Nephron (organoid): ENCODE data around the gene MAP3K7.

ENCODE experiments used
- H3K27ac Mint-ChIP-seq, 3 experiments: 2 replicates each; pipeline ENCODE4 v1.8.0; 2020; ENCODE audit warnings: mixed read lengths in 3 of 3, mild to moderate bottlenecking in 2 of 3, moderate library complexity in 1 of 3
- H3K27me3 Mint-ChIP-seq: 2 replicates; pipeline ENCODE4 v1.8.0; 2021; ENCODE audit warnings: low read depth, mild to moderate bottlenecking, moderate library complexity, mixed read lengths
- H3K36me3 Mint-ChIP-seq: 2 replicates; pipeline ENCODE4 v1.8.0; 2020; ENCODE audit warnings: low read depth, mixed read lengths
- H3K4me1 Mint-ChIP-seq: 2 replicates; pipeline ENCODE4 v1.8.0; 2020; ENCODE audit warnings: mixed read lengths
- H3K4me3 Mint-ChIP-seq, 3 experiments: 2 replicates each; pipeline ENCODE4 v1.8.0; 2020; ENCODE audit warnings: mild to moderate bottlenecking in 3 of 3, mixed read lengths in 3 of 3, moderate library complexity in 2 of 3
- H3K9me3 Mint-ChIP-seq: 2 replicates; pipeline ENCODE4 v1.8.0; 2020; ENCODE audit warnings: mixed read lengths
- TF ChIP-seq, protein P1 (sequence below), 3 experiments: fragments of 200-600 bp; sonication (generic); IDR thresholded peaks; one replicate each; pipeline ENCODE4 v1.5.0; 2021; ENCODE audit warnings: antibody characterized with exemption in 3 of 3; ENCODE audit not compliant: unreplicated experiment in 3 of 3

The MAP3K7 gene

DNA sequence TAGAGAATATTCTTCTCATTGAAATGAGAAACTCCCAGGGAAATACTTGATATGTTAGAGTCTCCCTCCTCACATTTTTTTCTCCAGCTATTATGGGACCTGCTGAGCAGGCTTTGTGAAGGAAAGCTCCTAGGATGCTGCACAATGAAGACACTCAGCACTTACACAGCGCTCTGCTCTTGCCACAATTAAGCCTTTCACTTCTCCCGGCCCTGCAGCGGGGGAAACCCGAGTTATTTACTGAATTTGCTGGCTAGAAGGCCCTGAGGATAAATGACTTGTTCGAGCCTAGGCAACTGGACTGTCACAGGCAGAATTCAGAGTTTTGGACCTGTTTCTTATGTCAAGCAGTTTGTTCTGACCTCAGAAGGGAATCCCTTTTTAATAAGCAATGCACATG, 102.0 kb downstream of the MAP3K7 start:
- peaks cover 18% of the 10 kb centered on the region for H3K27me3 Mint-ChIP-seq
- H3K36me3 Mint-ChIP-seq = no peaks in the 10 kb centered on the region
- TF ChIP-seq, protein P1, sequence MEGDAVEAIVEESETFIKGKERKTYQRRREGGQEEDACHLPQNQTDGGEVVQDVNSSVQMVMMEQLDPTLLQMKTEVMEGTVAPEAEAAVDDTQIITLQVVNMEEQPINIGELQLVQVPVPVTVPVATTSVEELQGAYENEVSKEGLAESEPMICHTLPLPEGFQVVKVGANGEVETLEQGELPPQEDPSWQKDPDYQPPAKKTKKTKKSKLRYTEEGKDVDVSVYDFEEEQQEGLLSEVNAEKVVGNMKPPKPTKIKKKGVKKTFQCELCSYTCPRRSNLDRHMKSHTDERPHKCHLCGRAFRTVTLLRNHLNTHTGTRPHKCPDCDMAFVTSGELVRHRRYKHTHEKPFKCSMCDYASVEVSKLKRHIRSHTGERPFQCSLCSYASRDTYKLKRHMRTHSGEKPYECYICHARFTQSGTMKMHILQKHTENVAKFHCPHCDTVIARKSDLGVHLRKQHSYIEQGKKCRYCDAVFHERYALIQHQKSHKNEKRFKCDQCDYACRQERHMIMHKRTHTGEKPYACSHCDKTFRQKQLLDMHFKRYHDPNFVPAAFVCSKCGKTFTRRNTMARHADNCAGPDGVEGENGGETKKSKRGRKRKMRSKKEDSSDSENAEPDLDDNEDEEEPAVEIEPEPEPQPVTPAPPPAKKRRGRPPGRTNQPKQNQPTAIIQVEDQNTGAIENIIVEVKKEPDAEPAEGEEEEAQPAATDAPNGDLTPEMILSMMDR (IDR thresholded peaks at IDR 0.05; ENCODE audit: unreplicated experiment in 3 of 3) = no peak
- no peak overlapping the region for H3K4me3 Mint-ChIP-seq
- no peak overlapping the region for H3K27ac Mint-ChIP-seq
- H3K9me3 Mint-ChIP-seq = peaks cover 10% of the 10 kb centered on the region
- peaks cover under 1% of the 10 kb centered on the region for H3K4me1 Mint-ChIP-seq

- peaks cover under 1% of the 10 kb centered on the region for H3K4me1 Mint-ChIP-seq
- H3K27ac Mint-ChIP-seq = no peak overlapping the region
- no peak overlapping the region for H3K4me3 Mint-ChIP-seq
- peaks cover 10% of the 10 kb centered on the region for H3K9me3 Mint-ChIP-seq
- TF ChIP-seq, protein P1 (IDR thresholded peaks at IDR 0.05; ENCODE audit: unreplicated experiment in 3 of 3) = no peak
- no peaks in the 10 kb centered on the region for H3K36me3 Mint-ChIP-seq
- H3K27me3 Mint-ChIP-seq = peaks cover 21% of the 10 kb centered on the region
Measured at GRCh38 chr6:90484385-90484784, 102.5 kb downstream of the MAP3K7 start.

DNA sequence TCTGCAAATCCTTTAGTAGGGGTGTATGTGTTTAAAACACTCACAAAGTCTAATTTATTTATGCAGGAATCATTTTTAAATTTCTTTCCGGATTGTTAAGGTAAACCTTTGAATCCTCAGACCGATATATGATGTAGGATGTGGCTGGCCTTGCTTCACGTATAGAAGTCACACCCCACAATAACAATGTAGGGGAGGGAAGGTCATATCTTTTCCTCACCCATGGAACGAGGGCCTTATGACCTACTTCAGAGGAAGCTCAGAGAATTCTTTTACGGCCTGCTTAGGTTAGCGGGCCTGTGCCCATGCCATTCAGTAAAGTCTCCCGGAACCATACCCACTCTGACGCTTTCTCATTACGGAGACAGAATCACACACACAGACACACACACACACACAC, 102.9 kb downstream of the MAP3K7 start:
- H3K4me1 Mint-ChIP-seq = peaks cover 4% of the 10 kb centered on the region
- peaks cover 24% of the 10 kb centered on the region for H3K27me3 Mint-ChIP-seq
- peaks cover 10% of the 10 kb centered on the region for H3K9me3 Mint-ChIP-seq
- TF ChIP-seq, protein P1 (IDR thresholded peaks at IDR 0.05; ENCODE audit: unreplicated experiment in 3 of 3) = no peak
- H3K27ac Mint-ChIP-seq = no peak overlapping the region
- no peaks in the 10 kb centered on the region for H3K36me3 Mint-ChIP-seq
- H3K4me3 Mint-ChIP-seq = no peak overlapping the region

DNA sequence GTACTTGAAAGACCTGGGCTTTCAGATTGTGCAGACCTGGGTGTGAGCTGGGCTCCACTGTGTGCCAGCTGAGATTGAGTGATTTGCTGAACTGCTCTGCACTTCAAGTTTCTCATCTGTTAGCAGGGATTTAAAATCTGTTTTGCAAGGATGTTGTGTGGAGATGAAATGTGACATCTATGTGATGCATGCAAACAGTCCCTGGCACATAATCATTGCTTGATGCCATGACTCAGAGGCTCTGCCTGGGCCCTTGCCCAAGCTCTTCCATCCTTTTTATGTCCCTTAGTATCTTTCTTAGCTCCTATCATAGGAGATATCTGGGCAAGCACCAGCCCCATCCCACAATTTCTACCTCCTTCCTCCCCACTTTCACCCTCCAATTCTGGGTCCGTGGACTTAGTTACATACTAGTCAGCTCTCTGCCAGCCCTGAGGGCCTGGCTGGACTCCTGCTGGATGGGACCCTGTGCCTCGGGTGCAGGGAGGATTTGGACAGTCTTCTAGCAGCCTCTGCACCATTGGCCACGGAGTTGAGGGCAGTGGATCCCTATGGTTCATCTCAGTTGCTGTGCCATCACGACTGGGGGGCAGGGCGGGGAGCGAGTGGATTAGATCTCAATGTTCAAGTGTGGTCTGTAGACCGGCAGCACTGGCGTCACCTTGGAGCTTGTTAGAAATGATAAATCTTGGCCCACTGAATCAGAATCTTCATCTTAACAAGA, 103.6 kb downstream of the MAP3K7 start:
- H3K9me3 Mint-ChIP-seq = peaks cover 10% of the 10 kb centered on the region
- H3K4me1 Mint-ChIP-seq = peaks cover 5% of the 10 kb centered on the region
- no peaks in the 10 kb centered on the region for H3K36me3 Mint-ChIP-seq
- H3K27ac Mint-ChIP-seq = no peak overlapping the region
- TF ChIP-seq, protein P1 (IDR thresholded peaks at IDR 0.05; ENCODE audit: unreplicated experiment in 3 of 3) = no peak
- peaks cover 24% of the 10 kb centered on the region for H3K27me3 Mint-ChIP-seq
- H3K4me3 Mint-ChIP-seq = no peak overlapping the region

- Mint-ChIP-seq H3K27ac (no peak overlapping the region), H3K4me1 (peaks cover 5% of the 10 kb centered on the region), H3K36me3 (no peaks in the 10 kb centered on the region), H3K9me3 (peaks cover 2% of the 10 kb centered on the region), H3K27me3 (peaks cover 24% of the 10 kb centered on the region), H3K4me3 (no peak overlapping the region)
- TF ChIP-seq, protein P1 (IDR thresholded peaks at IDR 0.05; ENCODE audit: unreplicated experiment in 3 of 3) = no peak
Measured at GRCh38 chr6:90480666-90481065, 106.2 kb downstream of the MAP3K7 start.

- peaks cover 24% of the 10 kb centered on the region for H3K27me3 Mint-ChIP-seq
- no peak overlapping the region for H3K27ac Mint-ChIP-seq
- peaks cover 5% of the 10 kb centered on the region for H3K4me1 Mint-ChIP-seq
- no peaks in the 10 kb centered on the region for H3K36me3 Mint-ChIP-seq
- H3K4me3 Mint-ChIP-seq = no peak overlapping the region
- no peaks in the 10 kb centered on the region for H3K9me3 Mint-ChIP-seq
- TF ChIP-seq, protein P1 (IDR thresholded peaks at IDR 0.05; ENCODE audit: unreplicated experiment in 3 of 3) = no peak
Measured at GRCh38 chr6:90479603-90479926, 107.3 kb downstream of the MAP3K7 start.
